Caco-2 (cell line): Measurements from ENCODE around the gene RGS21. TPM values are rescaled to one million over a fixed set of nuclear protein-coding genes. Genes with fewer than 3 reads are reported as not detected.
A peak's percentile ranks its signal among the peaks of the same experiment; 100 is the strongest.

Experiments used
- BruUV-seq: library from RNA; stranded (reverse); fragments of 400-500 nt; replicated peaks from 2 replicates; lab custom pipeline; 2021; lab: Mats Ljungman, UMichigan
- CTCF ChIA-PET: fragments of 300-600 bp; sonication (Branson Sonifier 250); formaldehyde crosslinking; loops from one replicate; lab custom pipeline; 2022; ENCODE audit warnings: antibody characterized with exemption; lab: Charles Lee
- POLR2A ChIA-PET: fragments of 300-600 bp; sonication (Branson Sonifier 250); formaldehyde crosslinking; loops from one replicate; lab custom pipeline; 2022; ENCODE audit warnings: antibody characterized with exemption; lab: Charles Lee
- DNase-seq, 2 experiments: peaks; one replicate each; pipeline versions ENCODE4 v3.0.0 to v3.0.0-alpha.2; 2020 to 2022
- H3K27me3 ChIP-seq: replicated peaks from 2 replicates; pipeline ENCODE4 v1.6.0; 2011; ENCODE audit warnings: low read length; ENCODE audit not compliant: control insufficient read depth, insufficient read depth
- H3K36me3 ChIP-seq: 2 replicates; pipeline ENCODE4 v1.5.1; 2011; ENCODE audit warnings: low read length; ENCODE audit not compliant: control insufficient read depth, insufficient read depth
- H3K4me1 ChIP-seq: fragments of 250-450 bp; sonication (Bioruptor Pico); 2 replicates; pipeline ENCODE4 v1.5.1; 2020; ENCODE audit warnings: mild to moderate bottlenecking
- H3K4me3 ChIP-seq: 2 replicates; pipeline ENCODE4 v1.5.1; 2011; ENCODE audit warnings: low read depth, mild to moderate bottlenecking, control low read depth, low read length
- H3K9me3 ChIP-seq: fragments of 250-450 bp; sonication (Bioruptor Pico); 2 replicates; pipeline ENCODE4 v1.5.1; 2020; ENCODE audit warnings: mild to moderate bottlenecking, moderate library complexity
- H3K27ac Mint-ChIP-seq: one replicate; pipeline ENCODE4 v1.8.0; 2022; ENCODE audit warnings: mixed read lengths; ENCODE audit not compliant: unreplicated experiment
- H3K27me3 Mint-ChIP-seq: one replicate; pipeline ENCODE4 v1.8.0; 2022; ENCODE audit warnings: mixed read lengths; ENCODE audit not compliant: insufficient read depth, unreplicated experiment
- H3K36me3 Mint-ChIP-seq: one replicate; pipeline ENCODE4 v1.8.0; 2022; ENCODE audit warnings: mild to moderate bottlenecking, mixed read lengths; ENCODE audit not compliant: insufficient read depth, unreplicated experiment
- H3K4me1 Mint-ChIP-seq: one replicate; pipeline ENCODE4 v1.8.0; 2022; ENCODE audit warnings: low read depth, mixed read lengths; ENCODE audit not compliant: unreplicated experiment
- H3K4me3 Mint-ChIP-seq: one replicate; pipeline ENCODE4 v1.8.0; 2022; ENCODE audit warnings: mild to moderate bottlenecking, moderate library complexity, mixed read lengths; ENCODE audit not compliant: unreplicated experiment
- H3K9me3 Mint-ChIP-seq: one replicate; pipeline ENCODE4 v1.8.0; 2022; ENCODE audit warnings: mixed read lengths; ENCODE audit not compliant: unreplicated experiment
- intact Hi-C: fragments of 100-400 bp; cut with micrococcal nuclease; formaldehyde crosslinking; loops from one replicate; pipeline ENCODE4 v1.10.0; 2022; ENCODE audit not compliant: unreplicated experiment
- total RNA-seq: library from RNA; stranded (reverse); gene quantifications from 2 replicates; pipeline ENCODE4 v1.2.3, GENCODE V29; 2022
- TF ChIP-seq, protein P1 (sequence below), 2 experiments: fragments of 200-600 bp in 1 of 2; IDR thresholded peaks; 1 replicate in 1 of 2; 2 replicates in 1 of 2; pipeline versions ENCODE4 v1.5.1 to v1.8.0; 2011 to 2022; ENCODE audit warnings: antibody characterized with exemption in 1 of 2, control low read depth in 1 of 2, inconsistent platforms in 1 of 2, low read depth in 1 of 2, low read length in 1 of 2, mild to moderate bottlenecking in 1 of 2, moderate library complexity in 1 of 2; ENCODE audit not compliant: insufficient read depth in 1 of 2, severe bottlenecking in 1 of 2, unreplicated experiment in 1 of 2

RGS21 gene
- total RNA-seq, 1 experiment from 2014 or later, result not detected

DNA sequence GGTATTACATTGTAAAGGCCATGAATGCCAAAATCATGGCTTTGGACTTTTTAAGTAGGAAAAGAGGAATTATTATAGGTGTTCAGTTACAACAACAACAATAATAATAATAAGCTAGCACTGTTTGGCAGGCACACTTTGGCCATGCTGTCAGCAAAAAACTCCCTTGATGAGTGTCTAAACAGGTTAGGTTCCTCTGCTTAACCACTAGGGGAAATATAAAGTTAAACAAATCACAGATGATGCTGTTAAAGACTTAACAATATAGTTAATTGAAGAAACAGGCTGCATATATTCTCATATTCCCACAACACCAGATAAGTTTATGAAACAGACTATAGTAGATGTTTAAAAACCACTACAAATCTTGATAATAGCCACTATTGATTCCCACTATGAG, 46.4 kb downstream of the RGS21 start:
- CTCF ChIA-PET, result no interaction called here
- H3K9me3 ChIP-seq, result no peaks in the 10 kb centered on the region
- Mint-ChIP-seq H3K9me3 (no peaks in the 10 kb centered on the region), H3K27me3 (peaks cover 3% of the 10 kb centered on the region), H3K4me3 (no peak overlapping the region), H3K4me1 (no peaks in the 10 kb centered on the region), H3K36me3 (no peaks in the 10 kb centered on the region), H3K27ac (no peak overlapping the region)
- intact Hi-C loops, result no loop called here
- no peak overlapping the region for H3K4me3 ChIP-seq
- POLR2A ChIA-PET, result no interaction called here
- DNase-seq, result no peak
- BruUV-seq, result no TSS peak
- H3K27me3 ChIP-seq, result no peaks in the 10 kb centered on the region
- H3K36me3 ChIP-seq, result no peaks in the 10 kb centered on the region
- TF ChIP-seq, protein P1, sequence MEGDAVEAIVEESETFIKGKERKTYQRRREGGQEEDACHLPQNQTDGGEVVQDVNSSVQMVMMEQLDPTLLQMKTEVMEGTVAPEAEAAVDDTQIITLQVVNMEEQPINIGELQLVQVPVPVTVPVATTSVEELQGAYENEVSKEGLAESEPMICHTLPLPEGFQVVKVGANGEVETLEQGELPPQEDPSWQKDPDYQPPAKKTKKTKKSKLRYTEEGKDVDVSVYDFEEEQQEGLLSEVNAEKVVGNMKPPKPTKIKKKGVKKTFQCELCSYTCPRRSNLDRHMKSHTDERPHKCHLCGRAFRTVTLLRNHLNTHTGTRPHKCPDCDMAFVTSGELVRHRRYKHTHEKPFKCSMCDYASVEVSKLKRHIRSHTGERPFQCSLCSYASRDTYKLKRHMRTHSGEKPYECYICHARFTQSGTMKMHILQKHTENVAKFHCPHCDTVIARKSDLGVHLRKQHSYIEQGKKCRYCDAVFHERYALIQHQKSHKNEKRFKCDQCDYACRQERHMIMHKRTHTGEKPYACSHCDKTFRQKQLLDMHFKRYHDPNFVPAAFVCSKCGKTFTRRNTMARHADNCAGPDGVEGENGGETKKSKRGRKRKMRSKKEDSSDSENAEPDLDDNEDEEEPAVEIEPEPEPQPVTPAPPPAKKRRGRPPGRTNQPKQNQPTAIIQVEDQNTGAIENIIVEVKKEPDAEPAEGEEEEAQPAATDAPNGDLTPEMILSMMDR (IDR thresholded peaks at IDR 0.05; ENCODE audit: insufficient read depth in 1 of 2, low read depth in 1 of 2, low read length in 1 of 2, severe bottlenecking in 1 of 2, unreplicated experiment in 1 of 2), result peak in 1 of 2 experiments; percentile 22
- H3K4me1 ChIP-seq, result no peaks in the 10 kb centered on the region

- no peaks in the 10 kb centered on the region for H3K27me3 Mint-ChIP-seq
- no peaks in the 10 kb centered on the region for H3K36me3 Mint-ChIP-seq
- Histone ChIP-seq H3K9me3 (no peaks in the 10 kb centered on the region), H3K4me3 (no peak overlapping the region), H3K4me1 (no peaks in the 10 kb centered on the region), H3K27me3 (no peaks in the 10 kb centered on the region), H3K36me3 (no peaks in the 10 kb centered on the region)
- H3K4me1 Mint-ChIP-seq, result no peaks in the 10 kb centered on the region
- TF ChIP-seq, protein P1 (IDR thresholded peaks at IDR 0.05; ENCODE audit: insufficient read depth in 1 of 2, low read depth in 1 of 2, low read length in 1 of 2, severe bottlenecking in 1 of 2, unreplicated experiment in 1 of 2), result no peak
- ChIA-PET POLR2A (no interaction called here), CTCF (no interaction called here)
- H3K4me3 Mint-ChIP-seq, result no peak overlapping the region
- no peaks in the 10 kb centered on the region for H3K9me3 Mint-ChIP-seq
- no peak overlapping the region for H3K27ac Mint-ChIP-seq
- intact Hi-C loops, result no loop called here
- DNase-seq, result no peak
- no TSS peak for BruUV-seq
These were observed 50.6 kb downstream of the RGS21 start for GRCh38 chr1:192367436-192367835.

DNA sequence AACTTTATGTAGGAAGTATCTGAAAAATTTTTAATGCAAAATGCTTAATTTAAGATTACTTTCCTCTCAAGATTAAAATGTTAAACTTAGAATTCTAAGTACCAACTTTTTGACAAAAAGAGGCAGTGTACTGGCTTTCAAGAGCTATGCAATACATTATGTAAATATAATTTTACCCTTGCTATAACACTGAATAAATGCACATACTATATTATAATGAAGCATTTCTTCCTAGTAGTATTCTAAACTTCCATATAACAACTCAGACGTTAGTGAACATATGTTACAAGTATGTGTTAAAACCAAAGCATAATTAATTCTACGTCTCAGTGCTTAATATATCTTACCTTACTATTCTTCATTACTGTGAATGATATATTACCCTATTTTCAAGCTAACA, 58.5 kb downstream of the RGS21 start:
- TF ChIP-seq, protein P1 (IDR thresholded peaks at IDR 0.05; ENCODE audit: insufficient read depth in 1 of 2, low read depth in 1 of 2, low read length in 1 of 2, severe bottlenecking in 1 of 2, unreplicated experiment in 1 of 2), result no peak
- no peaks in the 10 kb centered on the region for H3K36me3 ChIP-seq
- ChIA-PET CTCF (no interaction called here), POLR2A (no interaction called here)
- no peak overlapping the region for H3K4me3 ChIP-seq
- Mint-ChIP-seq H3K9me3 (no peaks in the 10 kb centered on the region), H3K4me1 (no peaks in the 10 kb centered on the region), H3K4me3 (no peak overlapping the region), H3K36me3 (no peaks in the 10 kb centered on the region), H3K27ac (no peak overlapping the region), H3K27me3 (no peaks in the 10 kb centered on the region)
- DNase-seq, result no peak
- BruUV-seq, result no TSS peak
- H3K4me1 ChIP-seq, result no peaks in the 10 kb centered on the region
- no peaks in the 10 kb centered on the region for H3K27me3 ChIP-seq
- intact Hi-C loops, result no loop called here
- no peaks in the 10 kb centered on the region for H3K9me3 ChIP-seq
